SHP77 (cell line): ENCODE measurements around the gene RNF11.
"Not testable (repeated sequence)": the region's sequence is repeated elsewhere in the genome, so short reads cannot be mapped to it uniquely, and the experiment has no call there.

Experiments
- DNase-seq, 2 experiments: peaks; one replicate each; lab custom pipeline; 2025; lab: John Stamatoyannopoulos, UW

Gene RNF11, protein sequence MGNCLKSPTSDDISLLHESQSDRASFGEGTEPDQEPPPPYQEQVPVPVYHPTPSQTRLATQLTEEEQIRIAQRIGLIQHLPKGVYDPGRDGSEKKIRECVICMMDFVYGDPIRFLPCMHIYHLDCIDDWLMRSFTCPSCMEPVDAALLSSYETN

DNA sequence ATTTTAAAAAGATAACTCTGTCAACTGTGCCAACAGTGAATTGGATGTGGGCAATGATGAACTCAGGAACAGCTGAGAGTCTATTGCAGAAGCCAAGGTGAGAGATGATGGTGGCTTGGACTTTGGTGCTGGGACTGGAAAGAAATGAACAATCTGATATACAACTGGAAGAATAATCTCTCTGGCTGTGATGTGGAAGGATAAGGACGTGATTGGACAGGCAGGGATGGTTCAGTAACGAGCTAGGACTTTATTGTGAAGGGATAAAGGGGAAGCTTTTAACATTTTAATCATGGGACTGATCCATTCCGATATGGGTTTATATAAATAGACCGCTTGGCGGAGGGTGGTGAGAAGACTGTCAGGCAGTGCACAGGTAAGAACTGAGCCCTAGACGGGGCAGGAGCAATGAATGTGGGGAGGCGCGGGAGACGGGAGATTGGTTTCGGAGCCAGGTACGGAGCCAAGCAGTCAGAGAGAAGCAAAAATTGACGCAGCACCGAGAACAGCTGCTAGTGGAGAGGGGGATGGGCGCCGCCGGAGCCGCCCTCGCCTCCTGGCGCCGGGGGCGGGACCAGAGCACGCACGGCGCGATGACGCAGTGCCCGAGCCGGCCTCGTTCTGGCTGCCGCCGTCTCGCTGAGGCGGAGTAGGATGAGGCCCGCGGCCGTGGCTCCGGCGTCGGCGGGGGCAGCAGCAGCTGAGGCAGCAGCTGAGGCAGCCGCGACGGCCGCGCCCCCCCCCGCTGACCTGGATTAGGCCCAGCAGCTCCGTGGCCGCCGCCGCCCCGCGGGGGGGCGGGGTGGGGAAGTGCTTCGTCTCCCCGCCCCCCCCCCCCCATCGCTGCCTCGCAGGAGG is at the start of gene RNF11:
Gene RNF11, plus strand, starts transcription at position 601 of the 858 bp plus-strand sequence. CDS start 484 bp downstream, outside the sequence.
- peak; percentile 81 to 93 for DNase-seq

DNA sequence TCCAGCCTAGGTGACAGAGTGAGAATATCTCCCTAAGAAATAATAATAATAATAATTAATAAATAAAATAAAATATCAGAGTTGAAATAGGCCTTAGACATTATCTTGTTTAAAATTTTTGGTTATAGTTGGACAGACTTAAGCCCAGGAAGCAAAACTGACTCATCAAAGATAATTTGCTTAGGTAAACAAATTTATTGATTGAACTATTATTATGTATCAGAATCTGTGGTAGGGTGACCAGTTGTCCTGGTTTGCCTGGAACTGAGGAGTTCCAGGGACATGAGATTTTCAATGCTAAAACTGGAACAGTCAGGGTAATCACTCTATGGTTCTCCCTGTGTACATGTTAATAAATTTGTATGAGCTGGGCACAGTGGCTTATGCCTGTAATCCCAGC is 47.8 kb upstream of the RNF11 start:
- no peak for DNase-seq

DNA sequence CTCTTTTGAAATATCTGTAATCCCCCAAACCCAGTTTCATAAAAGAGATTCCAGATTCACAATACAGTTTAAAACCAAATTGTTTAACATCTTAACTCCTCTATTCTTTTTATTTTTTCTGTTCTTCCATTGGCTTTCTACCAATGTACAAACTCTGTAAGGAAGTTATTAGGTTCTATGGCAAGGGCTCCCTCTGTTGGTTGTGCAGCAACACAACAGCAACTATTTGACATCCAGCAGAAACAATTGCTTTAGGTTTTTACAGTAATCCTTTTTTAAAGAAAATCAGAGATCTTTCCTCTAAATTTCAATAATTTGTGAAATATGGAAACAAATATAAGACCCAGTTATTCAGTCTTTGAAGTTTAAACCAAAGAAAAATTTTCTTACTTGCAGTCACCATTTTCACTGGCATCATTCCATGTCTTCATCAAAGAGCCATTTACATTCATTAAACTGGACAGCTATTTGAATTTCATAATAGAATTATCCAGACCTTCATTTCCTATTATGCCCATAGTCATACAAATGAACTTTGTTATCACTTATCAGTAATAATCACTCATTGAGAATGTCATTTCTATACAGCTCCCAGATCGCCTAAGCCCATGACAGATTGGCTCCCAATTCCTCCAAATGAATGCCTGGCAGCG is 46.5 kb upstream of the RNF11 start:
- peak; percentile 32 to 52 for DNase-seq

DNA sequence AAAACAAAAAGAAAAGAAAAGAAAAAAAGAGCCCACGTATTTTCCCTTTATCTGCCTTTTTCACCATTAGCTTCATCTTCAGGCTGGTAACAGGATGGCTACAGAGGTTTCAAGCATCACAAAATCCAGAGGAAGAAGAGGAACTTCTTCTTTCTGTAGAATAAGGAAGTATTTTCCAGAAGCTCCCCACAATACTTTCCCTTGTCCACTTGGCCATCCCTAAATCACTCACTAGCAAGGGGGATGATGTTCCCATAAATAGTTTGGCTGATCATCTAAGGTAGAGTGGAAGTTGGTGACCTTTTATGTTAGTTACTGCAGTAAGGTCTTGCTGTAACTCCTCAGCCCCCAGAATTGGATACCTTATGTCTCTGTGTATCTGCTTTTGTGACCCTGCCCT is 45.1 kb upstream of the RNF11 start:
- no peak for DNase-seq

DNA sequence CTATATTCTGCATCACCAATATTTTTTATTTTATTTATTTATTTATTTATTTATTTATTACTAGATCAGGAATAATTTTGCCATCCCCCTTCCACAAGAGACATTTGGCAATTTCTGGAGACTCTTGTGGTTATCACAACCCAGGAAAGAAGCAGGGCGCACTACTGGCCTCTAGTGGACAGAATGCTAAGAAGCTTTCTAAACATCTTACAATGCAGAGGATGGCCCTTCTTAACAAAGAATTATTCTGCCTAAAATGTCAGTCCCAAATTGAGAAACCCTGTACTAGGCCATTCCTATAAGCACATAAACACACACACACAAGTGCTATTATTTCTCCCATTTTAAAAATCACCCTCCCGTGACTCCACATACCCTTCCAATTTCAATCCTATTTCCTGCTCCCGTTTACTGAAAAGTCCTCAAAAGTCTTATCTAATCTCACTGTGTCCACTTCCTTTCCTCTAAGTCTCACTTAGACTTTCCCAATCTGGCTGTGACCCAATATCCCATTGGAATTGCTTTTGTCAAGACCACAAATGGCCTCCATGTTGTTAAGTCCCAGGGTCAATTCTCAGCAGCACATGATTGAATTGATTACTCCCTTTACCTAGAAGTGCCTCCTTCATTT is 43.7 kb upstream of the RNF11 start:
- peak; percentile 6 to 46 for DNase-seq

DNA sequence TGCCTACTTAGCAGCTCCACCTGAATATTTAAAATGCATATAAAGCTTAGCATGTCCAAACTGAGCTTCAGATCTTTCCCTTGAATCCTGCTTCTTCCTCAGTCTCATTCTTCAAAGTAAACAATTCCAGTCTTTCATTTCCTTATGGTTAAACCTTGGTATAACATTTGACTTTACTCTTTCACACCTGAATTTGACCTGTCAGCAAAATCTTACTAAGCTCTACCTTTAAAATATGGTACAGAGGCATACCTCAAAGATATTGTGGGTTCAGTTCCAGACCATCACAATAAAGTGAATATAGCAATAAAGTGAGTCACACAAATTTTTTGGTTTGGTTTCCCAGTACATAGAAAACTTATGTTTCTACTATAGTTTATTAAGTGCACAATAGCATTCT is 42.5 kb upstream of the RNF11 start:
- no peak for DNase-seq

DNA sequence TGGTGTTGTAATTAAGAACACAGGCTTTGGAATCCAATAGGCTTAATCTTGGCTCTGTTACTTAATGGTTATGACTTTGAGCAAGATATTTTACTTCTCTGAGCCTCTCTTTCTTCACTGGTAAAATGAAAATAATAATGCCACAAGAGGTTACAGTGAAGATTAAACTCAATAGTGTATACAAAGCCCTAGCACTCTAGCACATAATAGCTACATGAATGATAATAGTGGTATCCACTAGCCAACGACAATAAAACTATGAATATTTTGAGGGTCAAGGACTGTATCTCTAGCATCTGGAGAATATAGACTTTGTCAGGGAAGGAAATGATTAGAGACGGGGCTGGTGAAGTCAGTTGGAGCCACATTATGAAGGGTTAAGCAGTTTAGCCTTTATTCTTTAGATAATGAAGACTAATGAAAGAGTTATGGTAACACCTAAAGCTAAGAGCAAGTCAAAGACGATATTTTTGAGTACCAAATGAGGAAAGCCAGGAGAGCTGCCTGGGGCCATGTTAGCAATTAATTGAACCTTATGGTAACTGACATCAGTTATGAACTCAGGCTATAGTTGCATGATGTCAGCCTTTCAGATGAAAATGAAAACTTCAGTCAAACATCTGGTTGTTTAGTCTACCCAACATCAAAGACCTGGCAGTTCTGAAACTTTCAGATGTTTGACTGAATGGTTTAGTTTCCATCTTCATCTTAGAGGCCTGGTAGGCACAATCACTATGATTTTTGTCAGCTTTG is 32.8 kb upstream of the RNF11 start:
- DNase-seq: no peak

DNA sequence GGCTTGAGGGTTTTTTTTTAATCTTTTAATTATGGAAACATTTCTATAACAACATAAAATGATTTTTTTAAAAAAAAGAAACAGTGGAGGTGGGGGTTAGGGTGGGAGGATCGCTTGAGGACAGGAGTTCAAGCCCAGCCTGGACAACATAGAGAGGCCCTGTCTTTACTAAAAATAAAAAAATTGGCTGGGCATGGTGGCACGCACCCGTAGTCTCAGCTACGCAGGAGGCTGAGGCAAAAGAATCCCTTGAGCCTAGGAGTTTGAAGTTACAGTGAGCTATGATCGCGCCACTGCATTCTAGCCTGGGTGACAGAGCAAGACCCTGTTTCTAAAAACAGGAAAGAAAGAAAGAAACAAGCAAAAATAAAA is 32.2 kb upstream of the RNF11 start:
- DNase-seq: no peak

DNA sequence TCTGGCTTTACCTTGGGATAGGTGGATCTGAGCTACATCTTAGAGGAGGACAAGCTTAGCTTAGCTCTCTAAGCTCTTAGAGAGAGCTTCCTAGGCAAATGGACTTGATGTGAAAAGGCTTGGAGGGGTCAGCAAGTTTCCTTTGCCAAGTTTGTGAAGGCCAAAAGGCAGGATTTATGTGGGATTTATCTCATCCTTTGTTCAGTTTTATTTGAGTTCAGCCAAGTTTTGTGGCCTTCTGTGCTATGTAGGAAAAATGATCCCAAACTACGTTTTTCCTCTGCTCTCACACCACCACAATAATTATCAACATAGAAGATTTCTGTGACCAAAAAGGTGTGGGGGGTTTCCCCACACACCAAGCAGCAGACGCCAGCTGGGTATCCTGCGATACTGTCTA is 26.0 kb upstream of the RNF11 start:
- DNase-seq: no peak

DNA sequence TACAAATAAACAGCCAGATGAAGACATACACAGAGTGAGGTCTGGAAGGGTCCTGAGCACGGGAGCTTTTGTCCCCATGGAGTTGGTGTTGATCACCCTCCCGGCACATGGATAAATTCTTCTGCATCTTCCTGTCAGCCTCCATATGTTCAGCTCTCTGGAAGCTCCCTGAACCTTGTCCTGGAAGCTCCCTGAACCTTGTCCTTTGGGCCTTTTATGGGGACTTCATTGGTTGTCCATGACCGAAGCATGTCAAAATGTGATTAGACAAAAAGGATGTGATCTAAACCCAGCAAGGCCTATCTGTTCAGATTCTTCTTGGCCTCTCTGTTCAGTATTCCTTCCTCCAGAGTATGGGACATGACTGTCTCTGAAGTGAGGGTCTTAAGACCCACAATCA is 25.4 kb upstream of the RNF11 start:
- no peak for DNase-seq

DNA sequence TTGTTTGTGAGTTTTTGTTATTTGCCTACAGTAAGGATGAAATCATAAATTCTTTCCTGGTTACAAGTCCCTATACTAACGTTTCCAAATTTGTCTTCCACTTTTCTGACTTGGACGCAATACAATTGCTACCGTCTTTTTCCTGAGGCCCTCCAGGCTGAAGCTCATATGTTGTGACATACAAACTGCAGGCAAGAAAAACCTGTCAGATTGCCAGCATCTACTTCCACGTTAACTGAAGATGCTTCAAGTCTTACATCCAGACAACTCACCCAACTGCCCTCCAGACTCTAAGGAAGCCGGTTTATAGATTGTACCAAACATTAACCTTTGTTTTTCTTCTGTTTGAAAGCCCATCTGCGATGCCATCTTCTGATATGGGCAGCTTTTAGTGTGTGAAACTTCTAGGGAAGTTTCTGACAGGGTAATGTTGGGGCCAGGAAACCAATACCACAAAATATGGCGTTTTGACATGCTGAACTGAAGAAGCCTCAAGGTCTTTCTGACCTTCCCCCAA is 21.4 kb upstream of the RNF11 start:
- no peak for DNase-seq

DNA sequence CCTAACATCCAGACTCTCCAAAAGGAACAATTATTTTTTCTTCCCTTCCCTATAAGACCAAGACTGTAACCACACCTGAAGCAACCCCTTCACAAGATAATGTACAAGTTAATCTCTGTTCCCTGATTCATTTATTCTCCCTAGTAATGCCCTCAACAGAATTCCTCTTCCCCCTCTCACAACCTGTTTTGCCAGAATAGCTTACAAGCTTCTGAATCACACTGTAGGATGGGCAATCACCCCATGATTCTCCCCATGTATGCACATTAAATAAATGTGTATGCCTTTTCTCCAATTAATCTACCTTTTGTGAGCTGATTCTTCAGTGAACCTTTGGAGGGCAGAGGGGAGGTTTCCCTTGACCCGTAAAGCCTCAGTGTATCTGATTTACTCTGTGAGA is 20.9 kb upstream of the RNF11 start:
- DNase-seq: no peak

DNA sequence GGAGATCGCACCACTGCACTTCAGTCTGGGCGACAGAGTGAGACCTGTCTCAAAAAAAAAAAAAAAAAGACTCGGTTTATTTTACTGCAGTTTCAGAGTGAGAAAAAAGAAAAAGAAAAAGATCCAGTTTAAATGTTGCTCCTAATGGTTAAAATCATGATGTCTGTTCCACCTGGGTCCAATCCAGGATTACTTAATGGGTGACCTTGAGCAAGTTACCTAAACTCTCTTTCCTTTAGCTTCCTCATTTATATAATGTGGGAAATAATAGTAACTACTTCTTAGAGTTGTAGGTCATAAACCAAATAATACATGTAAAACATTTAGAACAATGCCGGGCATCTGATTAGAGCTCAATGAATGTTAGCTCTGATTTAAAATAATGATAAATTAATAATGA is 19.4 kb upstream of the RNF11 start:
- DNase-seq: no peak

DNA sequence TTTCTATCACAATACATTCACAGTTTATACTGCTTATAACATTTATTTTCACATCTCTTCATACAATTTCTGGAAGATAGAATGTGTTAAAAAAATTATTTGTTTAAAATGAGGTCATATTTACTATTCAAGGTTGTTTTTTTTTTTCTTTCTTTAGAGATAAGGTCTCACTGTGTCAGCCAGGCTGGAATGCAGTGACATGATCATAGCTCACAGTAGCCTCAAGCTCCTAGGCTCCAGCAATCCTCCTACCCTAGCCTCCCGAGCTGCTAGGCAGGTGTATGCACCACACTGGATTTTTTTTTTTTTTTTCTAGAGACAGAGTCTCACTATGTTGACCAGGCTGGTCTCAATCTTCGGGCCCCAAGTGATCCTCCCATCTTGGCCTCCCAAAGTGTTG is 19.0 kb upstream of the RNF11 start:
- DNase-seq: no peak

DNA sequence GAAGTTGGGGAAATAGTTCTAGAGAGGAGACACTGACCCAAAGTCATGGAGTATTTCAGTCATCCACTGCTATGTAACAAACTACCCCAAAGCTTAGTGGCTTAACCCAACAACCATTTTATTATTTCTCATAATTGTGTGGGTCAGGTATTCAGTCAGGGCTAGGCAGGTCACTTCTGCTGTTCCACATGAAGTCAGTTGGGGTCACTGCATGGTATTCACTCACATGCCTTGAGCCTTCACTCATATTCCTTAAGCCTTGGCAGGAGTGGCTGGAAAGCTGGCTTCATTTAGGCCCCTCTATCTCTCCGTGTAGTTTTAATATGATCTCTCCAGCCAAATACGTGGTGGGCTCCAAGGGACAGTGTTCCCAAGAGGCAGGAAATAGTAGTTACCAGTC is 17.5 kb upstream of the RNF11 start:
- DNase-seq: no peak

DNA sequence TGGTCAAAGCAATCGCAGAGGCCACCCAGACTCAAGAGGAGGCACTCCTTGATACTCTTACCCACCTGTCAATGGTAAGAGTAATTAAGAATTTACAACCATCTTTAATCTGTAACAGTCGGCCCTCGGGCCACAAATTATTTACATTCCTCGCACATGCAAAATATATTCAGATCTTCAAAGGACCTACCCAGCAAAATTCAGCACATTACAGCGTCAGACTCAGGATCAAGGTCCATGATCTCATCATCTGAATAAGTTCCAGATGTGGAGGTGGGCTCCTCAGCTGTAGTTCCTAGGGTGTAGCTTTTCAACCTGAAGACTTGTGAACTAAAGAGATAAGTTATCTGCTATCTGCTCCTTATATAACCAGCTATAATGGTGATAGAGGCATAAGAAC is 17.1 kb upstream of the RNF11 start:
- DNase-seq: no peak

DNA sequence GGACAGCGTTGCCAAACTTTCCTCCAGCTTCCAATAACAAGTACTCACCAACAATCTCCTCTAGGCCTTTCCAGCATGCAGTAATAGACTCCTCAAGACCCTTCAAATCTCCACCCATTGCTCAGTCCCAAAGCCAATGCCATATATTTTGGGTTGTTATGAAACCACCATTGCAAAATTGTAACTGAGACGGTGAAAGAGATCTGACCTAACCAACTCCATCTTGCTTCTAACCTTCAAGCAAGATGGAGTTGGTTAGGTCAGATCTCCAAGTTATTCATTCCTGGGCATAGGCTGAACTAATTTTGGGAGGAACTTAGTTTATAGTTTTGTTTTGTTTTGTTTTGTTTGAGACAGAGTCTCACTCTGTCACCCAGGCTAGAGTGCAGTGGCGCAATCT is 14.5 kb upstream of the RNF11 start:
- DNase-seq: not testable (repeated sequence)

DNA sequence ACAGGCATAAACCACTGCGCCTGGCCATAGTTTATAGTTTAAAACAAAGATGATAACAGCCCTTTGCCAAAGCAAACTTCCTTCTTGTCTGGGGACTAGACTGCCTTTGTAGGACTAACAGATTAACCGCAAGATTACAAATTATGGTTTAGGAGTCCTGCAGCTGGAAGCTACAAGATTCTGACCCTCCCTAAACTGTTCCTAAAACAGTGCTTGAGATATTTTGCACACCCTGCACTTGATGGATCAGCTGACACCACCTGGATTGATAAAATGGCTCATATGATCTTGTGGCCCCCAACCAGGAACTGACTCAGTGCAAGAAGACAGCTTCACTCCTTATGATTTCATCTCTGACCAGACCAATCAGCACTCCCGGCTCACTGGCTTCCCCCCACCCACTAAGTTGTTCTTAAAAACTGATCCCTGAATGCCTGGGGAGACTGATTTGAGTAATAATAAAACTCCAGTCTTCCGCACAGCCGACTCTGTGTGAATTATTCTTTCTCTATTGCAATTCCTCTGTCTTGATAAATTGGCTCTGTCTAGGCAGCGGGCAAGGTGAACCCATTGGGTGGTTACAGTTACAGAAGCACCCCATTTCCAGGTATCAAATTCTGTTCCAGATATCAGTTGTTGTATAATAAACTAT is 13.8 kb upstream of the RNF11 start:
- DNase-seq: no peak

DNA sequence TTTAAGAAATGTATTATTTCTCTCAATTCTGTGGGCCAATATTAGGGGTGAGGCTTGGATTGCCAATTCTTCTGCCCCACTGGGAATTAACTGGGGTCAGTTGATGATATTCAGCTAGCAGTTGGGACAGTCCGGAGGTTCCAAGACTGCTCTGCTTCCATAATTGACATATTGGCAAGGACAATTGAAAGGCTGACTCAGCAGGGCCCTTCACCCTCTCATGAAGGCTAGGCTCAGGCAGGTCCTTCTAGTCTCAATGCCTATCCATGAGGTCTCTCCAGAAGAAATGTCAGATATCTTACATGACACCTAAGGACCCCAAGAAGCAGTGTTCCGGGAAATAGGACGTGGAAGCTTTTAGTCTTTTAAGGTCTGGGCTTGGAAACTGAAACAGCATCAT is 13.3 kb upstream of the RNF11 start:
- no peak for DNase-seq

DNA sequence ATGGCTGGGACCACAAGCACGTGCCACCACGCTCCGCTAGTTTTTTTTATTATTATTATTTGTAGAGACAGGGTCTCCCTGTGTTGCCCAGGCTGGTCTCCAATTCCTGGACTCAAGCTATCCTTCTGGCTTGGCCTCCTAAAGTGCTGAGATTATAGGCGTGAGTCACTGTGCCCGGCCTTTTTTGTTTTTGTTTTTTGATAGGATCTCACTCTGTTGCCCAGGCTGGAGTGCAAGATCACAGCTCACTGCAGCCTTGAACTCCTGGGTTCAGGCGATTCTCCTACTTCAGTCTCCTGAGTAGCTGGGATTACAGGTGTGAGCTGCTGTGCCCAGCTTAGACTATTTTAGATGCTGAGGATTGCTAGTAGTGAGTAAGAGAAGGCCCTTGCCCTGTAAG is 11.8 kb upstream of the RNF11 start:
- no peak for DNase-seq

DNA sequence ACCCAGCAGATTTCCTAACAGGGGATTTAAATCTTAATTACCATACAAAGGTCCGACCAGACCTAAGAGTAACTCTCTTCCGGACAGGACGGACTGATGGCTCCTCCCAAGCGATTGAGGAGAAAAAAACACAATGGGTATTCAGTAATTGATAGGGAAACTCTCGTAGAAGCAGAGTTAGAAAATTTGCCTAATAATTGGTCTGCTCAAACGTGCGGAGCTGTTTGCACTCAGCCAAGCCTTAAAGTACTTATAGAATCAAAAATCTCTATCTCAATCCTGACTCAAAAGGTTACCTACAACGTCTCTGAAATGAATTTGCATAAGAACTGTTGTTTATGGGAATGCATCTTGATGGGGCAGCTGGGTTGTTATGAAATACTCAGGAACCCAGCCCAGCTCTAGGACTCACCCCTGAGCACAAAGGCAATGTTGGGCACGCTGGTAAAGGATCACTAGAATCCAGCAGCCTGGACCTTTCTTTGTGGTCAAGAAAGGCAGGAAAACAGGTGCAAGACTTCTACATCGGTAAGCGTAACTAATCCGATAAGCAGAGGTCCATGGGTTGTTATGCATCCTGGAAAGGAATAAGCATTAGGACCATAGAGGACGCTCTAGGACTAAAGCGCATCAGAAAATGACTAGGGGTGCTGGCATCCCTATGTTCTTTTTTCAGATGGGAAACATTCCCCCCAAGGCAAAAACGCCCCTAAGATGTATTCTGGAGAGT is 8.7 kb upstream of the RNF11 start:
- DNase-seq: not testable (repeated sequence)
